Measurements from ENCODE around the gene POMGNT2. TPM values are rescaled to one million over a fixed set of nuclear protein-coding genes. Genes with fewer than 3 reads are reported as not detected.

The POMGNT2 gene
- total RNA-seq, 2 donors from 2014 or later = 12.7 to 14.5 TPM

GRCh38 chr3:43152649-43153048, 46.8 kb upstream of the POMGNT2 start:
- H3K4me1 Mint-ChIP-seq = no peaks in the 10 kb centered on the region
- H3K9ac ChIP-seq (ENCODE audit: extremely low read depth, low read length, poor library complexity, severe bottlenecking) = no peak overlapping the region
- no peak overlapping the region for H3K27ac ChIP-seq (ENCODE audit: low read depth, low read length)

GRCh38 chr3:43148033-43148432, 42.2 kb upstream of the POMGNT2 start:
- peaks cover 13% of the 10 kb centered on the region for H3K27me3 Mint-ChIP-seq (ENCODE audit: insufficient read depth)
- no peaks in the 10 kb centered on the region for H3K36me3 ChIP-seq (ENCODE audit: control insufficient read depth, insufficient read depth, low read length)
- no peak for TF ChIP-seq CTCF (conservative IDR thresholded peaks at IDR 0.05)
- no peak overlapping the region for H3K27ac ChIP-seq (ENCODE audit: low read depth, low read length)
- H3K36me3 Mint-ChIP-seq (ENCODE audit: low read depth) = no peaks in the 10 kb centered on the region
- no peak overlapping the region for H3K4me3 ChIP-seq (ENCODE audit: low read length)
- H3K4me1 Mint-ChIP-seq = peaks cover 5% of the 10 kb centered on the region
- H3K4me3 Mint-ChIP-seq = no peak overlapping the region
- no peaks in the 10 kb centered on the region for H3K9me3 ChIP-seq (ENCODE audit: control insufficient read depth, low read length)
- H3K9ac ChIP-seq (ENCODE audit: extremely low read depth, low read length, poor library complexity, severe bottlenecking) = no peak overlapping the region
- DNase-seq = no peak
- no peak overlapping the region for H3K27ac Mint-ChIP-seq
- H3K27me3 ChIP-seq (ENCODE audit: control insufficient read depth, insufficient read depth, low read length, poor library complexity, severe bottlenecking) = peaks cover 16% of the 10 kb centered on the region
- no peaks in the 10 kb centered on the region for H3K4me1 ChIP-seq (ENCODE audit: control insufficient read depth, insufficient read depth, low read length)
- H3K9me3 Mint-ChIP-seq = no peaks in the 10 kb centered on the region

More at GRCh38 chr3:43152649-43153048, 46.8 kb upstream of the POMGNT2 start:
- 92 to 94% methylated on average over 5 of the region's 5 CpGs for WGBS, 2 experiments (ENCODE audit: insufficient coverage in 1 of 2, insufficient read length in 1 of 2)
- H3K27ac Mint-ChIP-seq = no peak overlapping the region
- H3K9me3 Mint-ChIP-seq = no peaks in the 10 kb centered on the region
- no peak overlapping the region for H3K4me3 ChIP-seq (ENCODE audit: low read length)
- TF ChIP-seq CTCF (conservative IDR thresholded peaks at IDR 0.05) = no peak
- H3K4me3 Mint-ChIP-seq = no peak overlapping the region
- H3K9me3 ChIP-seq (ENCODE audit: control insufficient read depth, low read length) = no peaks in the 10 kb centered on the region
- no peaks in the 10 kb centered on the region for H3K4me1 ChIP-seq (ENCODE audit: control insufficient read depth, insufficient read depth, low read length)
- no peak for DNase-seq
- no peaks in the 10 kb centered on the region for H3K36me3 Mint-ChIP-seq (ENCODE audit: low read depth)
- no peaks in the 10 kb centered on the region for H3K36me3 ChIP-seq (ENCODE audit: control insufficient read depth, insufficient read depth, low read length)
- peaks cover 33% of the 10 kb centered on the region for H3K27me3 Mint-ChIP-seq (ENCODE audit: insufficient read depth)
- H3K27me3 ChIP-seq (ENCODE audit: control insufficient read depth, insufficient read depth, low read length, poor library complexity, severe bottlenecking) = peaks cover 22% of the 10 kb centered on the region

- no peak for DNase-seq
- TF ChIP-seq CTCF (conservative IDR thresholded peaks at IDR 0.05) = no peak
- Mint-ChIP-seq H3K9me3 (no peaks in the 10 kb centered on the region), H3K4me1 (peaks cover 10% of the 10 kb centered on the region), H3K27ac (no peak overlapping the region), H3K36me3 (ENCODE audit: low read depth) (no peaks in the 10 kb centered on the region), H3K27me3 (ENCODE audit: insufficient read depth) (peaks cover 6% of the 10 kb centered on the region), H3K4me3 (no peak overlapping the region)
- Histone ChIP-seq H3K27me3 (ENCODE audit: control insufficient read depth, insufficient read depth, low read length, poor library complexity, severe bottlenecking) (peaks cover 10% of the 10 kb centered on the region), H3K36me3 (ENCODE audit: control insufficient read depth, insufficient read depth, low read length) (no peaks in the 10 kb centered on the region), H3K9me3 (ENCODE audit: control insufficient read depth, low read length) (no peaks in the 10 kb centered on the region), H3K4me3 (ENCODE audit: low read length) (no peak overlapping the region), H3K4me1 (ENCODE audit: control insufficient read depth, insufficient read depth, low read length) (no peaks in the 10 kb centered on the region), H3K27ac (ENCODE audit: low read depth, low read length) (no peak overlapping the region), H3K9ac (ENCODE audit: extremely low read depth, low read length, poor library complexity, severe bottlenecking) (no peak overlapping the region)
- WGBS, 2 experiments (ENCODE audit: insufficient coverage in 1 of 2, insufficient read length in 1 of 2) = 90 to 97% methylated on average over 1 of the region's 1 CpG
Observed at GRCh38 chr3:43146599-43146998, 40.7 kb upstream of the POMGNT2 start.
